MM.1S (cell line): ENCODE measurements around the gene BAIAP3.

Source experiments
- DNase-seq: peaks from one replicate; pipeline ENCODE4 v3.0.0-alpha.2; 2015
- H2AFZ ChIP-seq: fragments of 300-600 bp; sonication (generic); 2 replicates; pipeline ENCODE4 v1.6.0; 2016; ENCODE audit warnings: antibody characterized with exemption, low read length
- H3F3A ChIP-seq: fragments of 300-600 bp; sonication (generic); 2 replicates; pipeline ENCODE4 v1.6.1; 2016; ENCODE audit warnings: mild to moderate bottlenecking, antibody characterized with exemption, low read length, moderate library complexity, mixed read lengths; ENCODE audit not compliant: insufficient read depth
- H3K27ac ChIP-seq: fragments of 300-600 bp; sonication (generic); 2 replicates; pipeline ENCODE4 v1.5.1; 2016; ENCODE audit warnings: mild to moderate bottlenecking, low read length
- H3K27me3 ChIP-seq: fragments of 300-600 bp; sonication (generic); replicated peaks from 2 replicates; pipeline ENCODE4 v1.6.0; 2016; ENCODE audit warnings: low read length; ENCODE audit not compliant: insufficient read depth
- H3K36me3 ChIP-seq: fragments of 300-600 bp; sonication (generic); replicated peaks from 2 replicates; pipeline ENCODE4 v1.6.1; 2016; ENCODE audit warnings: mild to moderate bottlenecking, low read length, mixed read lengths; ENCODE audit not compliant: insufficient read depth
- H3K4me1 ChIP-seq: fragments of 300-600 bp; sonication (generic); 2 replicates; pipeline ENCODE4 v1.6.1; 2016; ENCODE audit warnings: low read length, mixed read lengths
- H3K4me2 ChIP-seq: fragments of 300-600 bp; sonication (generic); 2 replicates; pipeline ENCODE4 v1.6.0; 2016; ENCODE audit warnings: low read depth, low read length
- H3K4me3 ChIP-seq: fragments of 300-600 bp; sonication (generic); 2 replicates; pipeline ENCODE4 v1.5.1; 2016; ENCODE audit warnings: low read length, mixed read lengths
- H3K79me2 ChIP-seq: fragments of 300-600 bp; sonication (generic); 2 replicates; pipeline ENCODE4 v1.6.1; 2016; ENCODE audit warnings: mixed run types, low read length, mixed read lengths
- H3K9ac ChIP-seq: fragments of 300-600 bp; sonication (generic); 2 replicates; pipeline ENCODE4 v1.6.1; 2016; ENCODE audit warnings: low read length, mixed read lengths
- H3K9me2 ChIP-seq: fragments of 300-600 bp; sonication (generic); replicated peaks from 2 replicates; pipeline ENCODE4 v1.6.1; 2016; ENCODE audit warnings: mild to moderate bottlenecking, low read length, mixed read lengths; ENCODE audit not compliant: insufficient read depth
- H3K9me3 ChIP-seq: fragments of 300-600 bp; sonication (generic); replicated peaks from 2 replicates; pipeline ENCODE4 v1.6.1; 2016; ENCODE audit warnings: mild to moderate bottlenecking, low read length, mixed read lengths; ENCODE audit not compliant: insufficient read depth
- H4K20me1 ChIP-seq: fragments of 300-600 bp; sonication (generic); 2 replicates; pipeline ENCODE4 v1.6.1; 2016; ENCODE audit warnings: mild to moderate bottlenecking, low read length, moderate library complexity, mixed read lengths; ENCODE audit not compliant: insufficient read depth
- CTCF ChIP-seq: fragments of 300-600 bp; sonication (generic); IDR thresholded peaks from 2 replicates; pipeline ENCODE4 v1.5.1; 2016; ENCODE audit warnings: antibody characterized with exemption, low read length, mixed read lengths
- EZH2 ChIP-seq: fragments of 300-600 bp; sonication (generic); optimal IDR thresholded peaks from 2 replicates; pipeline ENCODE3; 2017; ENCODE audit warnings: low read depth, mild to moderate bottlenecking, antibody characterized with exemption, low read length, mixed read lengths
- EZH2phosphoT487 ChIP-seq: fragments of 300-600 bp; sonication (generic); IDR thresholded peaks from 2 replicates; pipeline ENCODE4 v1.6.1; 2018; ENCODE audit warnings: antibody characterized with exemption, low read length

Gene BAIAP3

DNA sequence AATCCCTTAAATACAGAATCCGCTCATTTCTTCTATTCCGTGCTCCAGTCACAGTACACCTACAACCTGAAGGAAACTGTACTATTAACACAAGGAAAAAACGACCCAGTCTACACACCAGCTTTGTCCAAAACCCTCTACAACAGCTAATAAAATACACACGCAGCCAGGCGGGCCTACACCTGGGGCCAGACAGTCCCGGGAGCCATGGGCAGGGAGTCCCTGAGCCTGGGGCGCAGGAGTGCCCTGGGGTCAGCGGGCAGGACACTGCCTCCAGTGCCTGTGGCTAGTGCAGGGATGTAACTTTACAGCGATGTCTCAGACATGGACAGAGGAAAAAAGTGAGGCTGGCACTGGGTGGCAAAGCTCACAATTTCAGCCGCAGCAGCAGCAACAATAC is 46.8 kb downstream of the BAIAP3 start:
- H3K79me2 ChIP-seq: peaks cover 42% of the 10 kb centered on the region
- H3K9ac ChIP-seq: no peak overlapping the region
- 0 out of 2 replicates have a peak overlapping the region, but pooled peaks have one; percentile 50 for H3K4me3 ChIP-seq
- H3F3A ChIP-seq: peaks cover 4% of the 10 kb centered on the region; the same call in 1 of the 2 replicates
- H4K20me1 ChIP-seq: no peaks in the 10 kb centered on the region
- H3K27me3 ChIP-seq: no peaks in the 10 kb centered on the region
- H3K4me1 ChIP-seq: no peaks in the 10 kb centered on the region
- no peaks in the 10 kb centered on the region for H3K9me2 ChIP-seq
- no peak for DNase-seq
- H3K36me3 ChIP-seq: no peaks in the 10 kb centered on the region
- H2AFZ ChIP-seq: no peak overlapping the region
- peak overlapping the region; percentile 39 for H3K4me2 ChIP-seq
- no peak overlapping the region for H3K27ac ChIP-seq
- TF ChIP-seq EZH2phosphoT487 (no peak), CTCF (no peak), EZH2 (no peak)
- no peaks in the 10 kb centered on the region for H3K9me3 ChIP-seq

DNA sequence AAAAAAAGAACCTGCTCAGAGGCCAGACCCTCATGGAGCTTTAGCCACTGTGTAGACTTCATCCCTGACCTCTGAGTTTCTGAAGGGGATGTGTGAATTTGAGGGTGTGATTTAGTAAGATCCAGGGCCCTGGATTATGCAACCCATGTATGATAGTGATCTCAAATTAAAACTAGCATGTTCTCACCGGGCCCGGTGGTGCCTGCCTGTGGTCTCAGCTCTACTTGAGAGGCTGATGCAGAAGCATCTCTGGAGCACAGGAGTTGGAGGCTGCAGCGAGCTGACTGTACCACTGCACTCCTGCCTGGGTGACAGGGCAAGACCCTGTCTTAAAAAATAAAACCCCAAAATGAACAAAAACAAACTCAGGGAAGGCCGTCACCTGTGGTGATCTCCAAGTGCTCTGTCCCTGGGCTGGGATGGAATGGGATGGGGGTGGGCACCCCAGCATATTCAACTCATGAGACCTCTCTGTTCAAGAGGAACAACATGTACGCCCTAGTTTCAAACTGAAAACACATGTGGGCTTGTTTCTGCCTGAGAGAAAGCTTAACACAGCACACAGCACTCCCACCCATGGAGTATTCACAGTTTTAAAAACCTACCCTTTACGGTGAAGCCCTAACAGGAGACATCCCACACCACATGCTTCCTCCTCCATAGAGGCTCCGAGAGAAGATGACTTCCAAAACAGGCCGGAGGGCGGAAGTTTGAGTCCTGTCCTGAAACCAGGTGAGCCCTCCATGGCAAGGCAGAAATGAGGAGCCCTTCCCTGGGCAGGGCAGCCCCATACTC is 48.4 kb downstream of the BAIAP3 start:
- Histone ChIP-seq H3K79me2 (peaks cover 26% of the 10 kb centered on the region), H3K27ac (no peak overlapping the region), H3K4me1 (no peaks in the 10 kb centered on the region), H3K4me2 (no peak overlapping the region), H3K4me3 (no peak overlapping the region), H3K36me3 (no peaks in the 10 kb centered on the region), H3F3A (peaks cover 4% of the 10 kb centered on the region; the same call in 1 of the 2 replicates), H3K27me3 (no peaks in the 10 kb centered on the region), H4K20me1 (no peaks in the 10 kb centered on the region), H3K9me3 (no peaks in the 10 kb centered on the region), H2AFZ (no peak overlapping the region), H3K9ac (no peak overlapping the region), H3K9me2 (no peaks in the 10 kb centered on the region)
- TF ChIP-seq CTCF (no peak), EZH2 (no peak), EZH2phosphoT487 (no peak)
- DNase-seq: no peak

DNA sequence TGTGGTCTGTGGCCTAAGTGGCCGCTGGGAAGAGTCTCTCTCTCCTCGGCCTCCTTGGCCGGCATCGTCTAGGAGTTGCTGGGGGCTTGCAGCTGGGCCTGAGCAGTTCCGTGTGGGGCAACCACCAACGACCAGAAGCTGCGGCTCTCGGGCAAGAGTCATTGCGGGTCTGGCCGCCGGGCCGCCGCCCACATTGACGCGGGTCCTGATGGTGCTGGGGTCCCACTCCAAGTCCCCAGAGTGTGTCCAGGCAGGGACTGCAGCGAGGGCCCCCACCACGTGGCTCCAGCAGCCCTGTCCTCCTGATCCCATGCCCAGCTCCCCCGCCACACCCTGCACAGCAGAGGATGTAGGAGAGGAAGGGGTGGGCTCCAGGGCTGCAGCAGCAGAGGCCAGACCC is 50.1 kb downstream of the BAIAP3 start:
- TF ChIP-seq CTCF (no peak), EZH2phosphoT487 (no peak), EZH2 (no peak)
- no peak overlapping the region for H3K4me3 ChIP-seq
- no peak overlapping the region for H3K27ac ChIP-seq
- H3K9me2 ChIP-seq: no peaks in the 10 kb centered on the region
- peaks cover 4% of the 10 kb centered on the region; the same call in 1 of the 2 replicates for H3F3A ChIP-seq
- peaks cover 8% of the 10 kb centered on the region for H3K79me2 ChIP-seq
- no peak for DNase-seq
- H3K4me2 ChIP-seq: no peak overlapping the region
- no peaks in the 10 kb centered on the region for H3K4me1 ChIP-seq
- no peak overlapping the region for H3K9ac ChIP-seq
- H3K27me3 ChIP-seq: no peaks in the 10 kb centered on the region
- H4K20me1 ChIP-seq: no peaks in the 10 kb centered on the region
- H2AFZ ChIP-seq: no peak overlapping the region
- no peaks in the 10 kb centered on the region for H3K36me3 ChIP-seq
- H3K9me3 ChIP-seq: no peaks in the 10 kb centered on the region
